WTC11 (cell line): ENCODE data around the gene NCMAP.

Experiments used
- FOXJ3 ChIP-seq: sonication (generic); formaldehyde crosslinking; IDR thresholded peaks from 2 replicates; pipeline ENCODE4 v1.9.0; 2021; ENCODE audit warnings: missing genetic modification reagents, mild to moderate bottlenecking, borderline replicate concordance
- HMGA2 ChIP-seq: fragments of 250-450 bp; sonication (Bioruptor Pico); IDR thresholded peaks from 2 replicates; pipeline ENCODE4 v1.4.0; 2021; ENCODE audit warnings: mild to moderate bottlenecking, moderate library complexity
- NR1H2 ChIP-seq: sonication (generic); formaldehyde crosslinking; IDR thresholded peaks from 2 replicates; pipeline ENCODE4 v1.9.0; 2021; ENCODE audit warnings: mild to moderate bottlenecking, moderate library complexity, missing genetic modification reagents
- PRRX2 ChIP-seq: fragments of 250-450 bp; sonication (Bioruptor Pico); IDR thresholded peaks from 2 replicates; pipeline ENCODE4 v1.8.0; 2021; ENCODE audit warnings: mild to moderate bottlenecking
- ZNF121 ChIP-seq: sonication (generic); formaldehyde crosslinking; IDR thresholded peaks from 2 replicates; pipeline ENCODE4 v1.8.0; 2023; ENCODE audit warnings: missing genetic modification reagents
- ZNF263 ChIP-seq: sonication (generic); formaldehyde crosslinking; IDR thresholded peaks from 2 replicates; pipeline ENCODE4 v1.8.1; 2022; ENCODE audit warnings: low read depth, mild to moderate bottlenecking, moderate library complexity, missing genetic modification reagents
- TF ChIP-seq, protein P1 (sequence below): fragments of 250-450 bp; sonication (Bioruptor Pico); IDR thresholded peaks from 2 replicates; pipeline ENCODE4 v1.9.0; 2021; ENCODE audit warnings: mild to moderate bottlenecking
- TF ChIP-seq, protein P2 (sequence below): fragments of 200-600 bp; IDR thresholded peaks from 2 replicates; pipeline ENCODE4 v1.8.0; 2022; ENCODE audit warnings: antibody characterized with exemption
- TF ChIP-seq, protein P3 (sequence below): sonication (generic); formaldehyde crosslinking; IDR thresholded peaks from 2 replicates; pipeline ENCODE4 v1.8.0; 2022; ENCODE audit warnings: missing genetic modification reagents

DNA sequence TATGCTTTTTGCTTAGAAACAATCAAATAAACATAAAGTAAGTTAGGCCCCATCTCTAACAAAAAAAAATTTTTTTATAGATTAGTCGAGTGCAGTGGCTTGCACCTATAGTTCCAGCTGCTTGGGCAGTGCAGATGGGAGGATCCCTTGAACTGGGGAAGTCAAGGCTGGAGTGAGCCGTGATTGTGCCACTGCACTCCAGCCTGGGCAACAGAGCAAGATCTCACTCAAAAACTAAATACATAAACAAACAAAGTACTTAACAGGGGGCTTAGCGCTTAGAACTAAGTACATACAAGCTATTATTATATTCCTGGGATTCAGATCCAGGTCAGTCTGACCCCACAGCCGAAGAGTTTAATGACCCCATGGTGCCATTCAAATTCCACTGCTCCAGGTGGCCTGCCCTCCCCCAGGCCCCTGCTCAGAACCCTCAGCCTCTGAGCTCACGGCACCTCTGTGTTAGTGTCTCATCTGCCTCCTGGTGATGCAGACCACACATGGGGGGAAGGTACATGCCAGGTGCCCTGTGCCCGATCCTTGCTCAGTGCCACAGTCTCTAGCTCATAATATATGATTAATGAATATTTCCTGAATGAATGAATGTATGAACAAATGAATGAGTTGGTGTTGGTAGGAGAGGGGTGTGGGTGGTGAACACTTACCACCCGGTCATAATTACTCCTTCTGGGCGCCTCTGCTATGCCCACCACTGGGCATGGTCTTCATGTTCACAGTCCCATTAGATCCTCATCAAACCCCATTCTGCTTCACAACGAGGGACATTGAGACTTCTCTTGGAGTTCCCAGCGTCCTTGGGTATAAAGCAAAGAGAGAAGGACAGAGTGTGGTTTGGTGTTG, 14.6 kb downstream of the NCMAP start:
- TF ChIP-seq HMGA2 (no peak), ZNF263 (CRISPR knock-in tag) (no peak), PRRX2 (no peak), ZNF121 (no peak), NR1H2 (CRISPR knock-in tag) (no peak), FOXJ3 (CRISPR knock-in tag) (no peak)
- TF ChIP-seq, protein P1, sequence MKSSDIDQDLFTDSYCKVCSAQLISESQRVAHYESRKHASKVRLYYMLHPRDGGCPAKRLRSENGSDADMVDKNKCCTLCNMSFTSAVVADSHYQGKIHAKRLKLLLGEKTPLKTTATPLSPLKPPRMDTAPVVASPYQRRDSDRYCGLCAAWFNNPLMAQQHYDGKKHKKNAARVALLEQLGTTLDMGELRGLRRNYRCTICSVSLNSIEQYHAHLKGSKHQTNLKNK = no peak
- TF ChIP-seq, protein P2, sequence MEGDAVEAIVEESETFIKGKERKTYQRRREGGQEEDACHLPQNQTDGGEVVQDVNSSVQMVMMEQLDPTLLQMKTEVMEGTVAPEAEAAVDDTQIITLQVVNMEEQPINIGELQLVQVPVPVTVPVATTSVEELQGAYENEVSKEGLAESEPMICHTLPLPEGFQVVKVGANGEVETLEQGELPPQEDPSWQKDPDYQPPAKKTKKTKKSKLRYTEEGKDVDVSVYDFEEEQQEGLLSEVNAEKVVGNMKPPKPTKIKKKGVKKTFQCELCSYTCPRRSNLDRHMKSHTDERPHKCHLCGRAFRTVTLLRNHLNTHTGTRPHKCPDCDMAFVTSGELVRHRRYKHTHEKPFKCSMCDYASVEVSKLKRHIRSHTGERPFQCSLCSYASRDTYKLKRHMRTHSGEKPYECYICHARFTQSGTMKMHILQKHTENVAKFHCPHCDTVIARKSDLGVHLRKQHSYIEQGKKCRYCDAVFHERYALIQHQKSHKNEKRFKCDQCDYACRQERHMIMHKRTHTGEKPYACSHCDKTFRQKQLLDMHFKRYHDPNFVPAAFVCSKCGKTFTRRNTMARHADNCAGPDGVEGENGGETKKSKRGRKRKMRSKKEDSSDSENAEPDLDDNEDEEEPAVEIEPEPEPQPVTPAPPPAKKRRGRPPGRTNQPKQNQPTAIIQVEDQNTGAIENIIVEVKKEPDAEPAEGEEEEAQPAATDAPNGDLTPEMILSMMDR = no peak
- TF ChIP-seq, protein P3, sequence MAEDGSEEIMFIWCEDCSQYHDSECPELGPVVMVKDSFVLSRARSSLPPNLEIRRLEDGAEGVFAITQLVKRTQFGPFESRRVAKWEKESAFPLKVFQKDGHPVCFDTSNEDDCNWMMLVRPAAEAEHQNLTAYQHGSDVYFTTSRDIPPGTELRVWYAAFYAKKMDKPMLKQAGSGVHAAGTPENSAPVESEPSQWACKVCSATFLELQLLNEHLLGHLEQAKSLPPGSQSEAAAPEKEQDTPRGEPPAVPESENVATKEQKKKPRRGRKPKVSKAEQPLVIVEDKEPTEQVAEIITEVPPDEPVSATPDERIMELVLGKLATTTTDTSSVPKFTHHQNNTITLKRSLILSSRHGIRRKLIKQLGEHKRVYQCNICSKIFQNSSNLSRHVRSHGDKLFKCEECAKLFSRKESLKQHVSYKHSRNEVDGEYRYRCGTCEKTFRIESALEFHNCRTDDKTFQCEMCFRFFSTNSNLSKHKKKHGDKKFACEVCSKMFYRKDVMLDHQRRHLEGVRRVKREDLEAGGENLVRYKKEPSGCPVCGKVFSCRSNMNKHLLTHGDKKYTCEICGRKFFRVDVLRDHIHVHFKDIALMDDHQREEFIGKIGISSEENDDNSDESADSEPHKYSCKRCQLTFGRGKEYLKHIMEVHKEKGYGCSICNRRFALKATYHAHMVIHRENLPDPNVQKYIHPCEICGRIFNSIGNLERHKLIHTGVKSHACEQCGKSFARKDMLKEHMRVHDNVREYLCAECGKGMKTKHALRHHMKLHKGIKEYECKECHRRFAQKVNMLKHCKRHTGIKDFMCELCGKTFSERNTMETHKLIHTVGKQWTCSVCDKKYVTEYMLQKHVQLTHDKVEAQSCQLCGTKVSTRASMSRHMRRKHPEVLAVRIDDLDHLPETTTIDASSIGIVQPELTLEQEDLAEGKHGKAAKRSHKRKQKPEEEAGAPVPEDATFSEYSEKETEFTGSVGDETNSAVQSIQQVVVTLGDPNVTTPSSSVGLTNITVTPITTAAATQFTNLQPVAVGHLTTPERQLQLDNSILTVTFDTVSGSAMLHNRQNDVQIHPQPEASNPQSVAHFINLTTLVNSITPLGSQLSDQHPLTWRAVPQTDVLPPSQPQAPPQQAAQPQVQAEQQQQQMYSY (CRISPR knock-in tag) = no peak
